GM18499 (cell line): ENCODE measurements around the gene GRB2.

Experiments
- ATAC-seq: cut with Tn5 transposase; IDR thresholded peaks from one replicate; pipeline ENCODE4 v1.9.1; 2021; ENCODE audit warnings: moderate number of reproducible peaks; ENCODE audit not compliant: insufficient read depth, unreplicated experiment

GRB2 gene

DNA sequence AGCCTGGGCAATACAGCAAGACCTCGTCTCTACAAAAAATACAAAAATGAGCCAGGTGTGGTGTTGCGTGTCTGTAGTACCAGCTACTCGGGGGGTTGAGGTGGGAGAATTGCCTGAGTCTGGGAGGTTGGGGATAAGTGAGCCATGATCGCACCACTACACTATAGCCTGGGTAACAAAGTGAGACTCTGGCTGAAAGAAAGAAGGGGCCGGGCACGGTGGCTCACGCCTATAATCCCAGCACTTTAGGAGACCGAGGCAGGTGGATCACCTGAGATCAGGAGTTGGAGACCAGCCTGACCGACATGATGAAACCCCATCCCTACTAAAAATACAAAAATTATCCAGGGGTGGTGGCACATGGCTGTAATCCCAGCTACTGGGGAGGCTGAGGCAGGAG lies 10.5 kb upstream of the GRB2 start:
- no peak for ATAC-seq

DNA sequence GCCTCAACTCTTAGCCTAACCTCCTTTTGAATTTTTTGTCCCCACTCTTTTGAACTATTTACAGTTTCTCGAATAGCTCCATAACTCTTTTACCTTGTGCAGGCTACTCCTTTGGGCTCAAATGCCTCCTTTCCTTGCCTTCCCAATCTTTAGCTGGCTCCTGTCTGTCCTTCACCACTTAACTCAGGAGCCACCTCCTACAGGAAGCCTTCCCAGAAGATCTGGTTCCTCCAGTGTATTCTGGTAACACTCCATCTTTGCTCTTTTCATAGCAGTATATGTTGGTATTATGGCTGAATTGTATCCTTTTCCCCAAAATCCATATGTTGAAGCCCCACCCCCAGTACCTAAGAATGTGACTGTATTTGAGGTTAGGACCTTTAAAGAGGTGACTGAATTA lies 9.0 kb upstream of the GRB2 start:
- ATAC-seq, result no peak

DNA sequence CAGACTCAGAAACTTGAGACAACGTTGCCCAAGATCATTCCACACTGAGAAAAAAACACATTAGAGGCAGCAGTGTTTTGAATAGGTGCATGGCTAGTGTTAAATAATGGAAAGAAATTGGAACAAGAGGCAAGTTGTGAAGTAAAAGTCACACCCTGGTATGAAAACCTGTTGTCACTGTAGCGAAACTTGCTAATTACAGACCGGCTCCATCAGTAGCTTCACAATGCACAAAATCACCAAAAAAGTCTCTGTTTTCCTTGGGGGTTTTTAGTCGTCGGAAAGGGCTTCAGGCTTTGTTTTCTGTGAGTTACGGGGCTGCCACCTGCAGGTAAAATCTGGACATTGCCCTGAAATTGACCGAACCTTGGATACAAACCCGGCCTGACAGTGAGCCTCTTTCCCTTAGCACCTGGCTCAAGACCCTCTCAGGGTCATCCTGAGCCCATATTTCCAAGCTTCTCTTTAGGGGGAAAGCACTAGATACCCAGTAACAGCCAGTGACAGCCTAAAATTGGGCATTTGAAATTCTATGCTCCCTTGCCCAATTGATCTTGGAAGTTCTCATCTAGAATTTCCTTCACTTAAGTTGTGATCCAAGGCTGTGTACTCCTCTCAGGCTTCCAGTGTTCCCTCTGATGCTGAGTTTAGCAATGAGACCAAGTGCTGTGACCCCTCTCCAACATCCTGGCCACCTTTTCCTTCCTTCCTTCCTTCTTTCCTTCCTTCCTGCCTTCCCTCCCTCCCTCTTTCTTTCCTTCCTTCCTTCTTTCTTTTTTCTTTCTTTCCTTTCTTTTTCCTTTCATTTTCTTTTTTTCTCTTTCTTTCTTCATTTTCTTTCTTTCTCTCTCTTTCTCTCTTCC lies 7.2 kb upstream of the GRB2 start:
- ATAC-seq, result no peak

- ATAC-seq, result no peak
These were observed 6.0 kb upstream of the GRB2 start for GRCh38 chr17:75411328-75412067.

DNA sequence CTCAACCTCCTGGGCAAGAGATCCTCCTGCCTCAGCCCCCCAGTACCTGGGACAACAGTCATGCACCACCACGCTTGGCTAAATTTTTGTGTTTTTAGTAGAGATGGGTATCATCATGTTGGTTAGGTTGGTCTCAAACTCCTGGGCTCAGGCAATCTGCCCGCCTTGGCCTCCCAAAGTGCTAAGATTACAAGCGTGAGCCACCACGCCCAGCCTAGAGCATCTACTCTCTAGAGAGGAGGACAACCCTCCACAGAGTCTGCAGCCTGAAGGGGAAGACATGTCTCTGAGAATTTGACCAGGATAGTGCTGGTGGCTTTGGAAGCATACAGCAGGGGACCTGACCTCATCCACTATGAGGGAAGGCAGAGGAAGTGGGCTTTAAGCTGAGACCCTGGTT lies 4.7 kb upstream of the GRB2 start:
- ATAC-seq, result no peak

DNA sequence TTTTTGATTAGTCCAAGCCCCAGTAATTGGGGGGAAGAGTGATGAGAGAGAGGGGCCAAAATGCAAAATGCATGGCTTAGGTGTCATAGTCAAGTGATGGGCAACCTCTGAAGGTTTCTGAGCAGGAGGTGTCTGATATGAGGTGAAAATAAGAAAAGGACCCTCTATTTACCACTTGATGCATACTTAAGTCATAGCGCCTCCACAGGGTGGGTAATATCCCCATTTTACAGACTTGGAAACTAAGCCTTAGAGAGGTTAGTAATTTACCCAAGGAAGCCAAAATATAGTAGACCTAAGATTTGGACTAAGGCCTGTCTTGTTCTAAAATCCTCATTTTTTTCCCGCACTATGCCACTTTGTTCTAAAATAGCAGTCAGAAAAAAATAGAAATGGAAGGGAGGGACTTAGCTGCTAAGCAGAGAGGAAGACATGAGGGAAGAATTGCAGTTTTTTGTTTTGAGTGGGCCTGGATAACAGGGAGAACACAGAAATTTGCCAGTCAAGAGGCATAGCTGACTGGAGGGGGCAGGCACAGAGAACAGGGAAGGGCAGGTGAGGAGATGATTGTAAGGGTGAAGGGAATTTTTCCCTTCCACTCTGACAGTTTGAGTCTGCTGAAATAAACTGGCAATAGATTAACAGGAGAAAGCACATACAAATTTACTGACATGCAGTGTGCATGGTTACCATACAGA lies 2.3 kb upstream of the GRB2 start:
- ATAC-seq, result no peak

DNA sequence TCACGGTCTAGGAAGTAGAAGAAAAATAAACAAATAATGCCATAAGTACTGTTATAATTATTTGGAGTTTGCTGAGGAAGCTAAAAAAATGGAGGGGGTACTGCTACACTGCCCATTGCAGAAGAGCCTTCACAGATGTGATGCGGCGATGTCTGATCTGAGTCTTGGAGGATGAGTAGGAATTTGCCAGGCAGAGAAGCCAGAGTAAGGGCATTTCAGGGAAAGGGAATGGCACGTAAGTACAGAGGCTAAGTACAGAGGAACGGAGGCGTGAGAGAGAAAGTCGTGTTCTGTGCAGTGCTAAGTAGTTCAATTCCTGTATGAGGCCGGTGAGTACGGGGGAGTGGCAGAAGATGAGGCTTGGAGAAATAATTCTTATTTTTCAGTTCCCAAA lies 741 bp upstream of the GRB2 start:
- ATAC-seq, result no peak

DNA sequence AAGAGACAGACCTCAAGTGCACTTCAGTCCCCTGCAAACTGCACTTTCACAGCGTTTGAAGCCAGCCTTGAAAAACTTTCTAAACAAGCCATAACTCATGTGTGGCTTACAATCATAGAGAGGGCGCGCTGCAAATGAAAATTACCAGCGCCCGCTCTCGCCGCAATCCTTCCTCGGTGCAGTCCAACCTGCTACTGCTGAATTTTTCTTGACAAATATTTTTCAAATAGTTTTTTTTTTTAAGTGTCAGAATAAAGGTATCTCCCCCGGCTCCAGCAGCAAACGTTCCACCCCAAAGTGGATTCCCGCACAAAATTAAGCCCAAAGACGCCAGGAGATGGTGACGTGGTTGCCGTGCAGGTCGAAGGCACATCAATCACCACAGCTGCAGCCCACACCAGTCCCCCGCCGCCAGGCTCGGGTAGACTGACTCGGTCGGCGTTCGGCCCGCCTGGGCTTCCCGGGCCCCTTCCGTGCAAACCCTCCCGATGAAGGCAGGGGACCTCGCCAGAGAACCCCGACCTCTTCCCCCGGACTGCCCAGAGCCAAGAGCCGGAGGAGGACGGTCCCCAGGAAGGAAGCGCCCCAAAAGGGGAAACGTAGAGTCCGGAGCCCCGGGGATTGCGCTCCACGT lies 630 bp downstream of the GRB2 start:
- ATAC-seq, result no peak

DNA sequence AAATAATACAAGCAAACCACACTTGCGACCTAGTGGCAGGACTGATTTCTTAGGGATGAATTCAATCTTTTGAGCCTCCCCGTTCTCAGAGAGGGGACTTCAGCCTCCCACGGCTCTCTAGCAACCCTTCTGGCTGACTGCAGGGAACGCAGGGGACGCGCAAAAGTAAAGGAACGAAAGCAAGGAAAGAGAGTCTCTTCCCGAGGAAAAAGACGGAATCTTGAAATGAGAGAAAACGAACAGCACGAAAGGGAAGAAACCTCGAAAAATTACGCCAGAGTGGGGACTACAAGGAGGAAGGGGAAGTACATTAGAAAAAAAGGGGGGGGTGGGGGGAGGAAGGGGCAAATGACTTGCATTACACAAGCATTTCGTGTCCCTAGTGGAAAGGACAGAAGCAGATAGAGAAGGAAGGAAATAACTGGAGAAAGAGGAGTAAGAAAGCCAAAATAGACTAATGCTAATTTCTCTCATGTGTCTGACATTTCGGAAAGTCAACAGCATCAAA lies 1.2 kb downstream of the GRB2 start:
- no peak for ATAC-seq

GRCh38 chr17:75403131-75403530 lies 2.3 kb downstream of the GRB2 start:
- ATAC-seq, result no peak

DNA sequence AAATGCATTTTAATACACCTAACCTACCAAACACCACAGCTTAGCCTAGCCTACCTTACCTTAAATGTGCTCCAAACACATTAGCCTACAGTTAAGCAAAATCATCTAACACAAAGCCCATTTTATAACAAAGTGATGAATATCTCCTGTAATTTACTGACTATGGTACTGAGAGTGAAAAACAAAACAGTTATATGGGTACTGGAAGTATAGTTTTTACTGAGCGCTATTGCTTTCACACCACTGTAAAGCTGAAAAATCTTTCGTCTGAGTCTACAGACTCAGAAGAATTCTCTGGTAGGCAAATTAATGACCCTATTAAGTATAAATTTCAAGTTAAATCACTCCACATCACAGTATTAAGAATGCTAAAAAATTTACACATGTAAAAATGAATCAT lies 3.5 kb downstream of the GRB2 start:
- no peak for ATAC-seq

DNA sequence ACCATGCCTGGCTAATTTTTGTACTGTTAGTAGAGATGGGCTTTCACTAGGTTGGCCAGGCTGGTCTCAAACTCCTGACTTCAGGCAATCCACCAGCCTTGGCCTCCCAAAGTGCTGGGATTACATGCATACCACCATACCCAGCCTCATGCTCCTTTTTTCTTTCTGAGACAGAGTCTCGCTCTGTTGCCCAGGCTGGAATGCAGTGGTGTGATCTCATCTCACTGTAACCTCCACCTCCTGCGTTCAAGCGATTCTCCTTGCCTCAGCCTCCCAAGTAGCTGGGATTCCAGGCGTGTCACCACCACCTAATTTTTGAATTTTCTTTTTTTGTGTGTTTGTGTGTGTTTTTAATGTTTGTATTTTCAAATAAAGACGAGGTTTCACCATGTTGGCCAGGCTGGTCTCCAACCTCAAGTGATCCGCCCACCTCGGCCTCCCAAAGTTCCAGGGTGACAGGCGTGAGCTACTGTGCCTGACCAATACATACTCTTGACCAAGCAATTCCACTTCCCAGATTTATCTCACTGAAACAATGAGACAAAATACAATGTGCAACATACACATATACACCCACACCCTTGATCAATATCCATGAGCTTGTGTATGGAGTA lies 5.0 kb downstream of the GRB2 start:
- no peak for ATAC-seq

DNA sequence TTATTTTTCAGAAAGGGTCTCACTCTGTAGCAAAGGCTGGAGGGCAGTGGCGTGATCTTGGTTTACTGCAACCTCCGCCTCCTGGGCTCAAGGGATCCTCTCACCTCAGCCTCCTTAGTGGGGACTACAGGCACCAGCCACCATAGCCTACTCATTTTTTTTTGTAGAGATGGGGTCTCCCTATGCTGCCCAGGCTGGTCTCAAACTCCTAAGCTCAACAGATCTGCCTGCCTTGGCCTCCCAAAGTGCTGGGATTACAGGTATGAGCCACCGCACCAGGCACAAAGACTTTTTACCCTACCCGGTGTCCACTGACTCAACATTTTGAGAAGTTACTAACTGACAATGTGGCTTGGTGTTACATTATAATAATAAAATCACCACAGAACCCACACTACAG lies 7.2 kb downstream of the GRB2 start:
- no peak for ATAC-seq

- ATAC-seq, result no peak
These were observed 8.3 kb downstream of the GRB2 start for GRCh38 chr17:75397217-75397616.

GRCh38 chr17:75396796-75397195 lies 8.7 kb downstream of the GRB2 start:
- ATAC-seq, result no peak

DNA sequence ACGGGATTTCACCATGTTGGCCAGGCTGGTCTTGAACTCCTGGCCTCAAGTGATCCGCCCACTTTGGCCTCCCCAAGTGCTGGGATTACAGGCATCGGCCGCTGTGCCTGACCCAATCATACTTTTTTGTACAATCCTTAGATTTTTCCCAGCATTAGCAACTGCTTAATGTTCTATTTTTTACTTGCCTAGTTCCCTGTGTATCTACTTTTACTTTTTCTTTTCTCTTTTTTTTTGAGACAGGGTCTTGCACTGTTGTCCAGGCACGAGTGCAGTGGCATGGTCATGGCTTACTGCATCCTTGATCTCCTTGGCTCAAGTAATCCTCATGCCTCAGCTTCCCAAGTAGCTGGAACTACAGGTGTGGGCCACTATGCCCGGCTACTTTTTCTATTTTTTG lies 9.5 kb downstream of the GRB2 start:
- no peak for ATAC-seq

- ATAC-seq, result no peak
These were observed 11.1 kb downstream of the GRB2 start for GRCh38 chr17:75394332-75394918.

GRCh38 chr17:75393523-75394331 lies 11.8 kb downstream of the GRB2 start:
- no peak for ATAC-seq

GRCh38 chr17:75392559-75392958 lies 12.9 kb downstream of the GRB2 start:
- ATAC-seq, result no peak
